Osteoblast (primary cell): ENCODE data around the gene RBM33. TPM values are rescaled to one million over a fixed set of nuclear protein-coding genes. Genes with fewer than 3 reads are reported as not detected.

Experiments
- DNase-seq: peaks from one replicate; pipeline ENCODE4 v3.0.0; 2011; ENCODE audit warnings: low spot score, mixed read lengths; ENCODE audit not compliant: insufficient read length; ENCODE audit errors: missing footprints
- H2AFZ ChIP-seq: 2 replicates; pipeline ENCODE4 v1.6.0; 2011; ENCODE audit warnings: mild to moderate bottlenecking, low read length
- H3K27ac ChIP-seq: 2 replicates; pipeline ENCODE4 v1.5.1; 2011; ENCODE audit warnings: mild to moderate bottlenecking, low read depth, low read length, moderate library complexity
- H3K27me3 ChIP-seq: 2 replicates; pipeline ENCODE4 v1.6.0; 2012; ENCODE audit warnings: mild to moderate bottlenecking, control low read depth, inconsistent platforms, low read length, moderate library complexity; ENCODE audit not compliant: insufficient read depth
- H3K36me3 ChIP-seq: 2 replicates; pipeline ENCODE4 v1.5.1; 2011; ENCODE audit warnings: mild to moderate bottlenecking, low read length, control low read depth, moderate library complexity; ENCODE audit not compliant: insufficient read depth
- H3K4me1 ChIP-seq: 2 replicates; pipeline ENCODE4 v1.5.1; 2011; ENCODE audit warnings: mild to moderate bottlenecking, low read length, control low read depth, moderate library complexity; ENCODE audit not compliant: insufficient read depth
- H3K4me2 ChIP-seq: 2 replicates; pipeline ENCODE4 v1.6.0; 2011; ENCODE audit warnings: mild to moderate bottlenecking, low read length; ENCODE audit not compliant: insufficient read depth
- H3K4me3 ChIP-seq: fragments of 200-600 bp; sonication (generic); 3 replicates; pipeline ENCODE4 v1.5.1; 2012; ENCODE audit warnings: mild to moderate bottlenecking, low read length, inconsistent platforms; ENCODE audit not compliant: insufficient read depth
- H3K79me2 ChIP-seq: 2 replicates; pipeline ENCODE4 v1.6.0; 2012; ENCODE audit warnings: mild to moderate bottlenecking, low read length, control low read depth, inconsistent platforms; ENCODE audit not compliant: insufficient read depth
- H3K9me3 ChIP-seq: 2 replicates; pipeline ENCODE4 v1.5.1; 2011; ENCODE audit warnings: low read depth, low read length, control low read depth
- H4K20me1 ChIP-seq: 2 replicates; pipeline ENCODE4 v1.6.0; 2012; ENCODE audit warnings: mild to moderate bottlenecking, low read length, control low read depth; ENCODE audit not compliant: insufficient read depth
- CTCF ChIP-seq: IDR thresholded peaks from 2 replicates; pipeline ENCODE4 v1.5.1; 2011; ENCODE audit warnings: mild to moderate bottlenecking, low read depth, low read length, moderate library complexity; ENCODE audit errors: extremely low read depth
- total RNA-seq: library from RNA; depleted of rRNA; stranded (reverse); fragments of >200 nt; gene quantifications from 2 replicates; pipeline ENCODE4 v1.2.3, GENCODE V29; 2012

Gene RBM33
- total RNA-seq, 1 donor, result 27.5 TPM

- no peak overlapping the region for H3K4me3 ChIP-seq
- no peak for DNase-seq
- H3K36me3 ChIP-seq, result peaks cover 46% of the 10 kb centered on the region
- H3K27me3 ChIP-seq, result no peaks in the 10 kb centered on the region
- H2AFZ ChIP-seq, result no peak overlapping the region
- H3K27ac ChIP-seq, result no peak overlapping the region
- no peaks in the 10 kb centered on the region for H3K9me3 ChIP-seq
- TF ChIP-seq CTCF, result no peak
- H3K79me2 ChIP-seq, result peaks cover 9% of the 10 kb centered on the region
- H4K20me1 ChIP-seq, result peaks cover 5% of the 10 kb centered on the region
- H3K4me1 ChIP-seq, result no peaks in the 10 kb centered on the region
- no peak overlapping the region for H3K4me2 ChIP-seq
Observed at GRCh38 chr7:155739538-155740143, 95.2 kb downstream of the RBM33 start.

GRCh38 chr7:155741082-155741481 lies 96.6 kb downstream of the RBM33 start:
- TF ChIP-seq CTCF, result no peak
- Histone ChIP-seq H3K9me3 (no peaks in the 10 kb centered on the region), H3K36me3 (peaks cover 60% of the 10 kb centered on the region), H3K79me2 (peaks cover 12% of the 10 kb centered on the region), H2AFZ (no peak overlapping the region), H4K20me1 (peaks cover under 1% of the 10 kb centered on the region), H3K27ac (no peak overlapping the region), H3K4me3 (no peak overlapping the region), H3K4me2 (no peak overlapping the region), H3K27me3 (no peaks in the 10 kb centered on the region), H3K4me1 (no peaks in the 10 kb centered on the region)
- no peak for DNase-seq

- H3K27ac ChIP-seq, result no peak overlapping the region
- no peak for TF ChIP-seq CTCF
- peaks cover 65% of the 10 kb centered on the region for H3K36me3 ChIP-seq
- H2AFZ ChIP-seq, result no peak overlapping the region
- no peaks in the 10 kb centered on the region for H3K4me1 ChIP-seq
- no peak overlapping the region for H3K4me3 ChIP-seq
- no peaks in the 10 kb centered on the region for H4K20me1 ChIP-seq
- H3K4me2 ChIP-seq, result no peak overlapping the region
- H3K9me3 ChIP-seq, result no peaks in the 10 kb centered on the region
- H3K27me3 ChIP-seq, result no peaks in the 10 kb centered on the region
- DNase-seq, result no peak
- peaks cover 17% of the 10 kb centered on the region for H3K79me2 ChIP-seq
Observed at GRCh38 chr7:155741805-155742204, 97.3 kb downstream of the RBM33 start.

- Histone ChIP-seq H4K20me1 (peaks cover 6% of the 10 kb centered on the region), H3K27me3 (no peaks in the 10 kb centered on the region), H3K79me2 (peaks cover 31% of the 10 kb centered on the region), H3K4me3 (no peak overlapping the region), H3K36me3 (peaks cover 58% of the 10 kb centered on the region), H3K27ac (no peak overlapping the region), H3K4me1 (no peaks in the 10 kb centered on the region), H3K9me3 (no peaks in the 10 kb centered on the region), H2AFZ (no peak overlapping the region), H3K4me2 (no peak overlapping the region)
- DNase-seq, result no peak
- TF ChIP-seq CTCF, result no peak
Observed at GRCh38 chr7:155743177-155743576, 98.7 kb downstream of the RBM33 start.
